Measurements from ENCODE around the gene ABCA2.

The ABCA2 gene

GRCh38 chr9:137054932-137055384 is 26.9 kb upstream of the ABCA2 start:
- Mint-ChIP-seq H3K27ac (no peak overlapping the region), H3K4me3 (no peak overlapping the region), H3K27me3 (peaks cover 2% of the 10 kb centered on the region), H3K4me1 (ENCODE audit: low read depth) (no peaks in the 10 kb centered on the region), H3K9me3 (ENCODE audit: low read depth) (no peaks in the 10 kb centered on the region), H3K36me3 (no peaks in the 10 kb centered on the region)

GRCh38 chr9:137053944-137054931 is 26.2 kb upstream of the ABCA2 start, which contains the start of gene ENTPD2:
Gene ENTPD2 (minus strand): TSS chr9:137054061. CDS start chr9:137053997, 64 bp downstream.
- Mint-ChIP-seq H3K4me3 (no peak within 1 kb of the TSS), H3K27me3 (peaks cover 5% of the 10 kb centered on the region), H3K4me1 (ENCODE audit: low read depth) (no peaks in the 10 kb centered on the region), H3K36me3 (no peaks in the 10 kb centered on the region), H3K9me3 (ENCODE audit: low read depth) (no peaks in the 10 kb centered on the region), H3K27ac (no peak within 1 kb of the TSS)

GRCh38 chr9:137052998-137053943 is 25.2 kb upstream of the ABCA2 start:
- peaks cover 5% of the 10 kb centered on the region for H3K27me3 Mint-ChIP-seq
- H3K36me3 Mint-ChIP-seq = no peaks in the 10 kb centered on the region
- H3K4me1 Mint-ChIP-seq (ENCODE audit: low read depth) = no peaks in the 10 kb centered on the region
- H3K9me3 Mint-ChIP-seq (ENCODE audit: low read depth) = no peaks in the 10 kb centered on the region
- H3K4me3 Mint-ChIP-seq = no peak overlapping the region
- no peak overlapping the region for H3K27ac Mint-ChIP-seq

GRCh38 chr9:137052293-137052692 is 24.3 kb upstream of the ABCA2 start:
- Mint-ChIP-seq H3K9me3 (ENCODE audit: low read depth) (no peaks in the 10 kb centered on the region), H3K4me3 (no peak overlapping the region), H3K27ac (no peak overlapping the region), H3K27me3 (peaks cover 5% of the 10 kb centered on the region), H3K4me1 (ENCODE audit: low read depth) (no peaks in the 10 kb centered on the region), H3K36me3 (no peaks in the 10 kb centered on the region)

GRCh38 chr9:137051145-137051724 is 23.2 kb upstream of the ABCA2 start:
- no peak overlapping the region for H3K4me3 Mint-ChIP-seq
- H3K9me3 Mint-ChIP-seq (ENCODE audit: low read depth) = no peaks in the 10 kb centered on the region
- H3K4me1 Mint-ChIP-seq (ENCODE audit: low read depth) = peaks cover 3% of the 10 kb centered on the region
- H3K36me3 Mint-ChIP-seq = no peaks in the 10 kb centered on the region
- peaks cover 5% of the 10 kb centered on the region for H3K27me3 Mint-ChIP-seq
- H3K27ac Mint-ChIP-seq = no peak overlapping the region

GRCh38 chr9:137050570-137050969 is 22.5 kb upstream of the ABCA2 start:
- no peaks in the 10 kb centered on the region for H3K9me3 Mint-ChIP-seq (ENCODE audit: low read depth)
- H3K36me3 Mint-ChIP-seq = no peaks in the 10 kb centered on the region
- peaks cover 5% of the 10 kb centered on the region for H3K27me3 Mint-ChIP-seq
- no peak overlapping the region for H3K27ac Mint-ChIP-seq
- no peak overlapping the region for H3K4me3 Mint-ChIP-seq
- peaks cover 3% of the 10 kb centered on the region for H3K4me1 Mint-ChIP-seq (ENCODE audit: low read depth)

GRCh38 chr9:137049544-137050449 is 21.8 kb upstream of the ABCA2 start:
- H3K4me1 Mint-ChIP-seq (ENCODE audit: low read depth) = peaks cover 7% of the 10 kb centered on the region
- no peaks in the 10 kb centered on the region for H3K36me3 Mint-ChIP-seq
- H3K27ac Mint-ChIP-seq = no peak overlapping the region
- H3K9me3 Mint-ChIP-seq (ENCODE audit: low read depth) = no peaks in the 10 kb centered on the region
- no peak overlapping the region for H3K4me3 Mint-ChIP-seq
- H3K27me3 Mint-ChIP-seq = peaks cover 6% of the 10 kb centered on the region

GRCh38 chr9:137048655-137049543 is 20.9 kb upstream of the ABCA2 start:
- no peak overlapping the region for H3K27ac Mint-ChIP-seq
- peaks cover 6% of the 10 kb centered on the region for H3K27me3 Mint-ChIP-seq

GRCh38 chr9:137046088-137046787 is 18.2 kb upstream of the ABCA2 start, which contains the start of gene NPDC1:
Gene NPDC1 (minus strand): TSS chr9:137046177. CDS start chr9:137045989, 188 bp downstream.
- Mint-ChIP-seq H3K9me3 (ENCODE audit: low read depth) (no peaks in the 10 kb centered on the region), H3K27me3 (peaks cover 5% of the 10 kb centered on the region), H3K4me1 (ENCODE audit: low read depth) (peaks cover 11% of the 10 kb centered on the region), H3K27ac (no peak within 1 kb of the TSS), H3K36me3 (no peaks in the 10 kb centered on the region), H3K4me3 (peak within 1 kb of the TSS; percentile 70)

More at GRCh38 chr9:137048655-137049543, 20.9 kb upstream of the ABCA2 start:
- Mint-ChIP-seq H3K9me3 (ENCODE audit: low read depth) (no peaks in the 10 kb centered on the region), H3K36me3 (no peaks in the 10 kb centered on the region), H3K4me1 (ENCODE audit: low read depth) (peaks cover 11% of the 10 kb centered on the region), H3K4me3 (no peak overlapping the region)

- H3K36me3 Mint-ChIP-seq = no peaks in the 10 kb centered on the region
- H3K4me1 Mint-ChIP-seq (ENCODE audit: low read depth) = peaks cover 11% of the 10 kb centered on the region
- H3K27me3 Mint-ChIP-seq = peaks cover 5% of the 10 kb centered on the region
- no peaks in the 10 kb centered on the region for H3K9me3 Mint-ChIP-seq (ENCODE audit: low read depth)
- no peak overlapping the region for H3K27ac Mint-ChIP-seq
- peak overlapping the region; percentile 70 for H3K4me3 Mint-ChIP-seq
These were observed 17.5 kb upstream of the ABCA2 start for GRCh38 chr9:137045294-137046087.

- Mint-ChIP-seq H3K4me1 (ENCODE audit: low read depth) (peaks cover 11% of the 10 kb centered on the region), H3K27me3 (peaks cover 2% of the 10 kb centered on the region), H3K4me3 (peak overlapping the region; percentile 70), H3K36me3 (no peaks in the 10 kb centered on the region), H3K9me3 (ENCODE audit: low read depth) (no peaks in the 10 kb centered on the region), H3K27ac (no peak overlapping the region)
These were observed 16.6 kb upstream of the ABCA2 start for GRCh38 chr9:137044502-137045177.

Data from activated naive CD8-positive, alpha-beta T cell (primary cell).